HG03469 (cell line): ENCODE measurements around the gene LRCOL1.
"Not testable (repeated sequence)": the region's sequence is repeated elsewhere in the genome, so short reads cannot be mapped to it uniquely, and the experiment has no call there.

ENCODE experiments used
- ATAC-seq: cut with Tn5 transposase; IDR thresholded peaks from one replicate; pipeline ENCODE4 v1.9.1; 2021; ENCODE audit warnings: mild to moderate bottlenecking, moderate library complexity, moderate number of reproducible peaks; ENCODE audit not compliant: unreplicated experiment

The LRCOL1 gene

DNA sequence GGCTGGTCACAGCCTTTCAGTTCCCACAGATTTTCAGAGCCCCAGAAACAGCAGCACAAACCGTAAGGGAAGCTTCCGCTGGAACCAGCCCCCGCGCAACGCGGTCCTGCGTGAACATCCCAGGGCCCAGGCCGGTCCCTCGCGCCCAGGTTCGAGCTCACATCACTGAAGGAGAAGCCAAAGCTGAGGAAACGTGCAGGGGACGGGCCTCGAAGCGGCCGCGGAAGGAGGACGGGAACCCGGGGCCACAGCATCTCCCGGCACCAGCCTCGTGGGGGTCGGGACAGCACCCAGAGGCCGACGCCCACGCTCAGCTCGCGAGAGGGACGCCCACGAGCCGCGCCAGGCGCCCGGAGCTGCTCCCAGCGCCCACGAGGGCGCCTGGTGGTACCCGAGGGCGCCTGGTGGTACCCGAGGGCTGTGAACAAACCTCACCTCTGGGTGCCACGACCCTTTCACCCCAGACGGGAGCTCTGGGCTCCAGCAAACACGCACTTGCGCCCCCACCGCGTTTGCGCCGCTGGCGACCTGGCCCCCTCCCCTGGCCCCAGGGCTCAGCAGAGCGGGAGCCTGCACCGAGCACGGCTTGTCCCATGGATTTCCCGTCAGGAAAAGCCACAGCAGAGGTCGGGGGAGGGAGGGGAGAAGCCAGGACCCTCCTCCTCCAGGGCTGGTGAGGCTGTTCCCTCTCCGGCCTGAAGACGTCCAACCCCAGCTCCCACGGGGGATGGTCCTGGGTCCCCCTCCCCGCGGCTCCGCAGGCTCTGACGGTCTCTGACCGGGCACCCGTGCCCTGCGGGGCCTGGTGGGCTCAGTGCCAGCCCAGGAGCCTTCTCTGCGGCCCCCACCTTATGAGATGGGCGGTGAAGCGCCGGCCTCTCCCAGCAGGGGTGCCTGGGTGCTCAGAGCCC is 6.9 kb downstream of the LRCOL1 start:
- ATAC-seq = no peak

DNA sequence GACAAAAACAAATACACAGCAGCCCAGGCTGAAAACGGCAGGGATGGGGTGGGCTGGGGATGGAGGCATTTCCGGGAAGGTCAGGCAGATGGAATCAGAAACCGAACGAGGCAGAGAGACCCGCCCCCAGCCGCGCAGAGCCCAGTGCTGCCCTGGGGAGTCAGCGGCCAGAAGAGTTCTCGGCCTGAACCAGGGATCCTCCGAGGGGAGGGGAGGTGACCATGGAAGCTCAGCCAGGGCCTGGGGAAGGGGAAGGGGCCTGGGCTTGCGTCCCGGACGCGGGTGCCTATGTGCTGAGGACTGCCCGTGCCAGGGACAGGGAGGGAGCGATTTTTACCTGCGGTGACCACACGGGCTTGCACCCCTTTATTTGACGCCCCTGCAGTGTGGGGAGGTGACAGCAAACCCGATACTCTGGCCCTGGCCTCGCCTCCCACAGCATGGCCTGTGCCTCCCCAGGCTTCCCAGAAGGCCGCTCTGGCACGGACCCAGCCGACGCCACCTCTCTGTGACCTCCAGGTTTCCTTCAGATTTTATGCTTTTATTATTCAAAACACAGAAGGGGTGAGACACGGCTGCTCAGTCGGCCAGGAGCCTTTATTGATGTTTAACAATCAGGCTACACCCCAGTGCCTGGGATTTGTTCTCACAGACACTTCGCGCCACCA is 7.7 kb downstream of the LRCOL1 start:
- ATAC-seq = no peak

- ATAC-seq = no peak
Measured at GRCh38 chr12:132601171-132601883, 9.1 kb downstream of the LRCOL1 start.

GRCh38 chr12:132600048-132601032 is 10.0 kb downstream of the LRCOL1 start:
- ATAC-seq = no peak

DNA sequence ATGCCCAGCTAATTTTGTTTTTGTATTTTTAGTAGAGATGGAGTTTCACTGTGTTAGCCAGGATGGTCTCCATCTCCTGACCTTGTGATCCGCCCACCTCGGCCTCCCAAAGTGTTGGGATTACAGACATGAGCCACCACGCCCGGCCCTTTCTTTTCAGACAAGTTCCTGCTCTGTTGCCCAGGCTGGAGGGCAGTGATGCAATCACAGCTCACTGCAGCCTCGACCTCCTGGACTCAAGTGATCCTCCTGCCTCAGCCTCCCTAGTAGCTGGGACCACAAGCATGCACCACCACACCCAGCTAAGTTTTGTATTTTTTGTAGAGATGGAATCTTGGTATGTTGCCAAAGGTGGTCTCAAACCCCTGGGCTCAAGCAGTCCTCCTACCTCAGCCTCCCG is 10.9 kb downstream of the LRCOL1 start:
- not testable (repeated sequence) for ATAC-seq

DNA sequence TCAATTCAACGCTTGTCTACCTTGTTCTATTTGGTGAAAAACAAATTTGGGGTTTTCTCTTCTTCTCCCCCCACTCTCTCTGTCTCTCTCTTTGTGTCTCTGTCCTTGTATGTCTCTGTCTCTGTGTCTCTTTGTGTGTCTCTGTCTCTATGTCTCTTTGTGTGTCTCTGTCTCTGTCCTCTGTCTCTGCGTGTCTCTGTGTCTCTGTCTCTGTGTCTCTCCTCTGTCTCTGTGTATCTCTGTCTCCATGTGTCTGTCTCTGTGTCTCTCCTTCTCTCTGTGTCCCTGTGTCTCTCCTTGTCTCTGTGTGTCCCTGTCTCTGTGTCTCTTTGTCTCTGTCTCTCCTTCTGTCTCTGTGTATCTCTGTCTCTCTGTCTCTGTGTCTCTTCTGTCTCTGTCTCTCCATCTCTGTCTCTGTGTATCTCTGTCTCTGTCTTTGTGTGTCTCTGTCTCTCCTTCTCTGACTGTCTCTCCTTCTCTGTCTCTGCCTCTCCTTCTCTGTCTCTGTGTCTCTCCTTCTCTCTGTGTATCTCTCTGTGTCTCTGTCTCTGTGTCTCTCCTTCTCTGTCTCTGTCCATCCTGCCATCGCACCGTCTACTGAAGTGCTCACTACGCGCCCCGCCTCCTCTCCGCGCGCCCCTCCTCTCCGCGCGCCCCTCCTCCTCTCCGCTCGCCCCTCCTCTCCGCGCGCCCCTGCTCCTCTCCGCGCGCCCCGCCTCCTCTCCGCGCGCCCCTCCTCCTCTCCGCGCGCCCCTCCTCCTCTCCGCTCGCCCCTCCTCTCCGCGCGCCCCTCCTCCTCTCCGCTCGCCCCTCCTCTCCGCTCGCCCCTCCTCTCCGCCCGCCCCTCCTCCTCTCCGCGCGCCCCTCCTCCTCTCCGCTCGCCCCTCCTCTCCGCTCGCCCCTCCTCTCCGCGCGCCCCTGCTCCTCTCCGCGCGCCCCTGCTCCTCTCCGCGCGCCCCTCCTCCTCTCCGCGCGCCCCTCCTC is 12.8 kb downstream of the LRCOL1 start:
- no peak for ATAC-seq

- no peak for ATAC-seq
Measured at GRCh38 chr12:132596016-132596415, 14.4 kb downstream of the LRCOL1 start.

DNA sequence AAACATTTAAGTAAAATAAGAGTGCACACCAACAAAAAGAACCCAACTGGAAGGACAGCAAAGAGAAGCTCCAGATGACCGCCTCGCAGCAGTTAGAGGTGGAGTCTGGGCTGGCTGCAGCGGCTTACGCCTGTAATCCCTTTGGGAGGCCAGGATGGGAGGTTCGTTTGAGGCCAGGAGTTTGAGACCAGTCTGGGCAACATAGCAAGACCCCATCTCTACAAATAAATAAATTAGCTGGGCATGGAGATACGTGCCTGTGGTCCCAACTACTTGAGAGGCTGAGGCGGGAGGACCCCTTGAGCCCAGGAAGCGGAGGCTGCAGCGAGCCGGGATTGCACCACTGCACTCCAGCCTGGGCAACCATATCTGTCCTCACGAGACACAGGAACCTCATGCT is 15.2 kb downstream of the LRCOL1 start:
- no peak for ATAC-seq

DNA sequence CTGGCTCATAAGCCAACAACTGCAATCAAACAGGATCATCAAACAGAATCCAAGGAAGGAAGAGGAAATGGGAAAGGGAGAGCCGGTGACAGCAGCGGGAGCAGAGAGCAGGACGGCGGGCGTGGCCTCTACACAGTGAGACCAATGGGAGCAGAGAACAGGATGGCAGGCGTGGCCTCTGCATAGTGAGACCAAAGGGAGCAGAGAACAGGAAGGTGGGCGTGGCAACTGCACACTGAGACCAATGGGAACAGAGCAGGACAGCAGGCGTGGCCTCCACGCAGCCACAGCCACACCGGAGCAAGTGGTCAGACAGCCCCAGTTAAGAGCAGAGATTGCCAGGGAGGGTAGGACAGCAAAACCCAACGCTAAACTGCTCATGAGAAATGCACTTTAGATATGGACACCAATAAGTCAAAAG is 16.4 kb downstream of the LRCOL1 start:
- no peak for ATAC-seq

DNA sequence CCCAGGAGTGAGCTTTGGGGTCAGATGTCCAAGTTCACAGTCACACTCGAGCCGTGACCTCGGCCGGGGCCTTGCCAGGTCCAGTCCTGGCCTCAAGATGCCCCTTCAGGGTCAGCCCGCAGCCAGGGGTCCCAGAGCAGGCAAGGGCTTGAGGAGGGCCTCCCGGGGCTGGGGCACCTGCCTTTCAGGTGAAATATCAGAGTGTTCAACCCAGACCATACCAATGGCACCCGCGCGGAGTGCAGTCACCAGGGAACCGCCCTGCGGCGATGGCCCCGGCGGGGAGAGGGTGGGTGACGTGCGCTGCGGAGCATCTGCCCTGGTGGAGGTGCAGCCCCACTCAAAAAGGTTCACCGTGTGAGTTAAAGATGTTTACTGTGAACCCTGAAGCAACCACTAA is 16.9 kb downstream of the LRCOL1 start:
- ATAC-seq = no peak

GRCh38 chr12:132593071-132593470 is 17.3 kb downstream of the LRCOL1 start:
- no peak for ATAC-seq

DNA sequence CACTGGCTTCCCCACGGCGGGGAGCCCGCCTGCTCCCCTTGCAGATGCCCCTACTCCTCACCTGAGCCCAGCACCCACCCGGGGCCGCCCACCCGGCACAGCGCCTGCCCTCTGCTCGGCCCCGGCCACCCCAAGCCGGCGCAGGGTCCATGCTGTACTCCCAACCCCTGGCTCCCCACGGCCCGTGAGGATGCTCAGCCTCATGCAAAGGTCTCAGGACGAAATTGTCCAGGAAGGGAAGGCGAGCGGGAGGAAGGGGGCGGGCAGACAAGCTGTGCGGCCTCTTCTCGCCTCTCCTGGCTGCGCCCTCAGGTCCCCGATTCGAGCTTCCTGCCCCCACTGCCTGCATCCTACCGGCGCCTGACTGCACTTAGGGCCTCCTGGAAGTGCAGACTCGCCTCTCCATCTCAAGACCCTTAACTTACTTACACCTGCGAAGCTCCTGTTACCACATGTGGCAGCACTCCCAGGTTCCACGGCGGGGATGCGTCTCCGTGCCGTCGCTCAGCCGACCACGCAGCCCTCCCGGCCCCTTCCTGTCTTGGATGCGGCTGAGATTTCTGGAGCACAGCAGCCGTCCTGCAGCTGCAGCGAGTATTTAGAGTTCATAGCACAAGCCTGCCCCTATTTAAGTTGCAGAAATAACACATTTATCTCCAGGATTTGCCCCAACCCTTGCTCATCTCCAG is 18.0 kb downstream of the LRCOL1 start:
- ATAC-seq = no peak

- ATAC-seq = no peak
Measured at GRCh38 chr12:132591107-132591935, 19.1 kb downstream of the LRCOL1 start.

DNA sequence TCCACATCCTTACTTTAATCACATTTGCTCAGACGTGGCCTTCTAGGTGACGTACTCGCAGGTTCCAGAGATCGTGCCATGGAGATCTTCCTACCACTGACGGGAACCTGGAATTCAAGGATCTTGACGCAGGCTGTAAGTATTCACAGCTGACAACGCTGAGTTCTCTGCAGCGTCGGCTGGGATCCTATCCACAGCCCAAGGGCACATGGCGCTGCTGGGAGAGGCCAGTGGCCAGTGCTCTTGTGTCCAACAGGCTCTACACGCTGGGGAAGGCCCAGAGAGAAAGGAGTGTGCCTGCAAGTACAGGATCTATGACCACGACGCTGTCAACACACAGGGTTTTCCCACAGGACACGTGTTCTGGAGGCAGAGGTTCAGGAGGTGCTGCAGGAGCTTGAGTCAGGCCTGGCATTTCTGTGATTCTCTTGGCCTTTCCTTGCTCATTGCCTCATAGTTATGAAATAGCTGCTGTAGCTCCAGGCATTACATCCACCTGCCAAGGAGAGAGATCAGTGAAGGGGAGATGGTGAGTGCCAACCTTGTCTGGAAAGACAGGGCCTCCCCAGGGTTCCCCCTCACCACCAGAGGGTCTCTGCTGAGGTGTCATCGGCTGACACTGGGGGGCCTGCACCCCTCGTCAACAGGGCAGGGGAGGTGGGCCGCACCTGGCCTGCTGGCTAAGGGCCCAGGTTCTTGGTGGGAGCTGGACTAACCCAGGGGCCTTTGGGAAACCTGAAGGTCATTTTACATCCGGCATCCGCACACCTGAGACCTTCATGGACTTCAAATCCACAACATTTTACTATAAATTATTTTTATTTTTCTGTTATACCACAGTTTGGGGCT is 21.3 kb downstream of the LRCOL1 start:
- no peak for ATAC-seq

DNA sequence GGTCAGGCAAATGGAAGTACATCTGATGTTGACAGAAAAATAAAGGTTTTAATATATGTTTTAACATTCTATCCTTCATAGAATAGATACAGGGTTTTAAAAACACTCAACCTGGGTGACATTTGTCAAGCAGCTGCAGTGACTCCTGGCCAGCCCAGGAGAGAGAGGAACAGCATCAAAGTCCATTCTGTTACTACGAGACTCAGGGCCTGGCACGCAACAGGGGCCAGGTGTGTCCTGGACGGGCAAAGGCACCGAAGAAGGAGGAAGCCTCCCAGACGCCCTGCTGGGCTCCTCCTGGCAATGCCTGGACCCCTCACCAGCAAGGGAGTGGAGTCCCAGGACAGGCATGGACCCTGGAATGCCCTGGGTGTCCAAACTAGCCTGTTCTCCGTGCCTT is 22.1 kb downstream of the LRCOL1 start:
- no peak for ATAC-seq

- no peak for ATAC-seq
Measured at GRCh38 chr12:132587781-132588180, 22.6 kb downstream of the LRCOL1 start.

DNA sequence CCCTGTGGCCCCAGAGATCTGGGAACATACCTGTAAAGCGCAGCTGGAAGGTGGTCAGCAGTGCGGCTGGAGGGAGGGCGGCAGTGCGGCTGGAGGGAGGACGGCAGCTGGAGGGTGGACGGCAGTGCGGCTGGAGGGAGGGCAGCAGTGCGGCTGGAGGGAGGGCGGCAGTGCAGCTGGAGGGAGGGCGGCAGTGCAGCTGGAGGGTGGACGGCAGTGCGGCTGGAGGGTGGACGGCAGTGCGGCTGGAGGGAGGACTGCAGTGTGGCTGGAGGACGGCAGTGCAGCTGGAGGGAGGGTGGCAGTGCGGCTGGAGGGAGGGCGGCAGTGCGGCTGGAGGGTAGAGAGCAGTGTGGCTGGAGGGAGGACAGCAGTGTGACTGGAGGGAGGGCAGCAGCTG is 23.5 kb downstream of the LRCOL1 start:
- ATAC-seq = no peak
